ENCODE measurements around the gene CLIC5. TPM values are rescaled to one million over a fixed set of nuclear protein-coding genes. Genes with fewer than 3 reads are reported as not detected.

The CLIC5 gene
- total RNA-seq, 1 donor from 2014 or later = under 0.01 TPM

DNA sequence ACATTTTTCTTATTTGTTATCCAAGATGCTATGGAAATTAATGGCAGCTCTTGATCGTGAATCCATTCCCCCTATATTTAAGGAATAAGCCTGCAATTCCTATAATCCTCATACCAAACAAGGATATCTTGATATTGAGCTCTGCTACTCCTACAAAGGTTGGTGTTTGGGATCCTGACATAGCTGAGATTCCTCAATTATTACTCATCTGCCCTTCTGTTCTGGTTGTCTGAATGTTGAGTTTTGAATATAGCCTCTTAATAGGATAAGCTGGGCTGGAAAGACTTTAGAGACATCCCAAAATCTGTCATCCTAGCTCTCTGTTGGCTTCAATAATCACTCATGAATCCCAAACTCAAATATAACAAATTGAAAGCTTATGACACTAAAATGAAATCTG lies 49.9 kb downstream of the CLIC5 start:
- no peak for DNase-seq (ENCODE audit: low read depth in 2 of 2)

DNA sequence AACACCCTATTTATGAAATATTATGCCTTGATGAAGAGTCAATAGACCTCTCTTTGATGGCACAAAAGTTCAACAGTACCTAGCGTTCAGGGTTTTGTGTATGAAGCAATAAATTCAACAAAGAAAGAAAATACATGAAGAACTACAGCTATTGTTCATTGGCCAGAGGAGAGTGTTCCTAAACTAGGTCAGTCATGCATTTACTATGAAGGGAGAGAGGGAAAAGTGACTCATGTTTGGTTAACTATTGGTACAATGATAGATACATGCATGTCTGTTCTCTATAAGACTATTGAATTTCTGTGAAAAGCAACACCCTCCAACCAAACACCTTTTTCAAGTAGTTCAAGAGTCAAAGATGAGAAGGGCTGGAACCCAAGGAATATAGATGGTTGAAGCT lies 50.7 kb downstream of the CLIC5 start:
- DNase-seq (ENCODE audit: low read depth in 2 of 2) = no peak

DNA sequence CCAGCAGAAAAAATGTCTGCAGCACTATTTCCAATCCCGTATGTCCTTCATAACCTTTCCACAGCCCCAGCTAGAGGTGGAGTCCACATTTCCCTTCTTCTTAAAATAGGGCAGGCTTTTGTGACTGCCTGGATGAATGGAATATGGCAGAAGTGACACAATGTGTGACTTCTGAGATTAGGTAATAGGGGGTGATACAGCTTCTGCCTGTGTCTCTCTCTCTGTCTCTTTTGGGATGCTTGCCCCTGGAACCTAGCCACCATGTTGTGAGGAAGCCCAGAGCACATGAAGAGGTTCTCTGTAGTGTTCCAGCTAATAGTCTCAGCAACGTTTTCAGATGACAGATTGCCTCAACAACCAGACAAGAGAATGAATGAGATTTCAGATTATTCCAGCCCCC lies 51.4 kb downstream of the CLIC5 start:
- no peak for DNase-seq (ENCODE audit: low read depth in 2 of 2)

DNA sequence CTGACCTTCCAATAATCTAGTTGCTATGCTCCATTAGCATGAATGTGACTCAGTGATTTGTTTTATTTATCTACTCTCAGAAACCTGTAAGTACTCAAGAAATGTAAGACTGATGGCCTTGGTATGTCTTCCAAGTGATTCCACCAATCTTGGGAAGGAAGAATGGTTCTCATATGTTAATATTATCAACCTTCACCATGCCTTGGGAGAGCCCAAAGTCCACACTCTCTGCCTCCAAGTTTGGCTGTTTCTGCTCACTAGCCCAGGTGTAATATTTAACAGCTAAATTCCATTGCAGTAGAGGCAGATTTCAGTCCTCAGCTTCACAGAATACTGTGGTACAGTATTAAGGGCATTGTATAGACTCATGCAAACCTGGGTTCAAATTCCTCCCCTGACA lies 51.8 kb downstream of the CLIC5 start:
- no peak for DNase-seq (ENCODE audit: low read depth in 2 of 2)

DNA sequence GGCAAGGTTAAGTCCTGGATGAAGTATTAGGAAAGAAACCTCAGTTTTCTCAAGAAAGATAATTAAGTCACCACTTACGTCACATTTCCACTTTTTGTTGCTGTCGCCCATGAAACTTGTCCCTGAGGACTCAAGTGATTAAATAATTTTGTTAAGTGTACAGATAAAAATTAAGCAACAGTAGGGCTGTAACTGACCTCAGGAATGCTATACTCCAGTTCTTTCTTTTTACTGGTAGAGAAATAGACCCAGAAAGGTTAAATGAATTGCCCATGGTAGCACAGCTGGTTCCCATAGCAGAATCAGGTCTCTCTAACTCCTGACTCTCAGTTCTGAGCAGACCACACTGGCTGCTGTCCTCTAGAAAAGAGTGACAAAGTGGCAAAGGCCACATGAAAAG lies 54.5 kb downstream of the CLIC5 start:
- DNase-seq (ENCODE audit: low read depth in 2 of 2) = no peak

DNA sequence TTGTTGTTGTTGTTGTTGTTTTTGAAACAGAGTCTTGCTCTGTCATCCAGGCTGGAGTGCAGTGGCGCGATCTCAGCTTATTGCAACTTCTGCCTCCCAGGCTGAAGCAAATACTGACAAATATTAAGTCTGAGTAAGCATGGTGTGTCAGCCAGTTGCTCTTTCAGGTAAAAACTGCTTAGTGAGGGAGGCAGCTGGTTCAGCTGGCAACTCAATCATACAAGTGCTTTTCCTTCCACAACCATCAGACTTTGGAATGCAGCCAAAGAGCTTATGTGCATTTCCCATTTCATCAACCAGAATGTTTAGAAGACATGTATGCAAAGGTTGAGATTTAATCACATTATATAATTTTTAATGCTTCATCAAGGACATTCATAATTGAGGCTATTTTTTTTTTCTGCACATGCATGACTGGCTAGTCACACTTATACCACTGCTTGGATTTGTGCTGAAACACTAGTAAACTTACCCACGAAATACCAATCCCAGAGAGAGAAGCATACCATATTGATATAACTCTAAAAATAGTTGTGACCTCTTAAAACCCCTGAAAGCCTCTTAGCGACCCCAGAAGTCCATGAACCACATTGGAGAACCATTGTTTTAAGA lies 56.0 kb downstream of the CLIC5 start:
- peak in 1 of 2 donors; percentile 5 for DNase-seq (ENCODE audit: low read depth in 2 of 2)

DNA sequence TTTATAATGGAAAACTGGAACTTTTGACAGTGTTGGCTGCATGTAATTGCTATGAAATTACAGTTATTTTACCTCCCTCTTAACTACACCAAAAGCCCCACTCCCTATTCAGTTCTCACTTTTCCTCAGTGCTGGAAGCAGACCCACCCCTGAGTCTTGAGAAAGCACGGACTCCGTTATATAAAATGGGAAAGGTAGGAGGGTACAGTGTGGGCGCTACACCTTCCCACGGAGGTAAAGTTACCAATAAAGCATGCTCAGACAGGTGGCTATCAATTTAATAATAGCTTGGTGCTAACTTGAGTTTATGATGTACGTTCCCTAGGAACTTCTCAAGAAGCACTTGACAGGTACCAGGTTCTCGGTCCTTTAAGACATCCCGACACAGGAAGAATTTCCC lies 59.0 kb downstream of the CLIC5 start:
- DNase-seq (ENCODE audit: low read depth in 2 of 2) = no peak

DNA sequence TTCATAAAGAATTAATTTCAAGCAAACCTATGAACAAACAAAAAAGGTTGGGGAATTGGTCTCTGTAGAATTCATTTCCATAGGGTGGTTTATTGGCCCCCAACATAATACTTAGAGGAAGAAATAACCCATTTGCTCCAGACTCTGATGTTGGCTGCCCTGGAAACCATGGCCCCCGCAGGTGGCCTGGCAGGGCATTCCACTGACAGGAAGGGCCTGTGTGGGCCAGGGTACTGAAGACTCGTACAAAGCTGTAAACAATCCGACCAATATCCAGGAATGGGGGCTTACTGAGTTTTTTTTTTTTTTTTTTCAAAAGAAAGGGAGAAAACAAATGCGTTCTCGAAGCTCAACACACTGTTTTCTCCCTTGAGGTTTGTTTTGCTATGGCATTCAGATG lies 59.5 kb downstream of the CLIC5 start:
- no peak for DNase-seq (ENCODE audit: low read depth in 2 of 2)

DNA sequence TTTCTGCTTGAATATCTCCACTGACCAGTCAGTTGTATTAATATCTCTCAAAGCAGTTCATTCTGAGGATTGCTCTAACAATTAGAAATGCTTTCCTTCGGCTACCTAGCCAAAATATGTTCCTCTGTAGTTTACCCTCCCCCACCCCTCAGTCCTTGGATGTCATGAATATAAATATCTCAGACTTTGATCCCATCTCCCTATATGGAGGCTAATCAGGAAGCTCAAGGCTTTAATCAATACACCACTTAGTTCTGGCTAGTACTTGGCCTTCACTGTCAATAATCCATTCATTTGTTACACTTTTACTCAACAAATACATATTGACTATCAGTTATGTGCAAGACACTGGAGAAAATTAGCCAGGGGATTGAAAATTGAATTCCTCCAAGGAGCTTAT lies 60.1 kb downstream of the CLIC5 start:
- no peak for DNase-seq (ENCODE audit: low read depth in 2 of 2)

DNA sequence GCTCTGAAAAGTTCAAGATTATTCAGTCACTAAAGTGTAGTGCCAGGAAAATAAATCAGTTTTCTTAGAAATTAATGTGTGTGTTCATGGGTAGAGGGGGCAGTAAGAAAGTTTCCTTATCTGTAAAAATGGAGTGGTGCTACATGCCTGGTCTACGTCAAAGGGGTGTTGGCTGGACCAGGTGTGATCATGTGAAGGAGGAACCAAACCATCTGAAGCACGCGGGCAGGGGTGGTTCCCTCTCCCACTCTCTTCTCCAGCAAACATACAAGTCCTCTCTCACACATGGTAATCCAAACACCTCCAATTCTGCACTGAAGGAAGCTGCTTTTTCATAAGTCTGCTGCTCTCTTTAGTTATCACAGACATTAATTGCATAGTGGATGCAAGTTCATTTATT lies 63.1 kb downstream of the CLIC5 start:
- no peak for DNase-seq (ENCODE audit: low read depth in 2 of 2)

DNA sequence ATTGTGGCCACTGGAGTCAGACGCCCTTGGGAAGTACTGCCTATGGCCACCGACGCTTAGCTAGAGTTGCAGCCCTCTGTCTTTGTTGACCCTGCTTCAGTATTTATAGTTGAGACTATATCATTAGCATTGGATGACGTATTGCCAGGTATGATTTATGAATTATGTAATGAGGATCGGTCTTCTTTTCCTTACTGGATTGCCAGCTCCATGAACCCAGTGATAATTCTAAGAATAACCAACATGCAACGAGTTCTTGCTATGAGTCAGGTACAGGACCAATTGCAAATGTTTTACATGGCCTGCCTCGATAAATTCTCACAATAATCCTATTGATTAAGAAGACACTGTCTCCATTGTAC lies 63.5 kb downstream of the CLIC5 start:
- DNase-seq (ENCODE audit: low read depth in 2 of 2) = no peak

DNA sequence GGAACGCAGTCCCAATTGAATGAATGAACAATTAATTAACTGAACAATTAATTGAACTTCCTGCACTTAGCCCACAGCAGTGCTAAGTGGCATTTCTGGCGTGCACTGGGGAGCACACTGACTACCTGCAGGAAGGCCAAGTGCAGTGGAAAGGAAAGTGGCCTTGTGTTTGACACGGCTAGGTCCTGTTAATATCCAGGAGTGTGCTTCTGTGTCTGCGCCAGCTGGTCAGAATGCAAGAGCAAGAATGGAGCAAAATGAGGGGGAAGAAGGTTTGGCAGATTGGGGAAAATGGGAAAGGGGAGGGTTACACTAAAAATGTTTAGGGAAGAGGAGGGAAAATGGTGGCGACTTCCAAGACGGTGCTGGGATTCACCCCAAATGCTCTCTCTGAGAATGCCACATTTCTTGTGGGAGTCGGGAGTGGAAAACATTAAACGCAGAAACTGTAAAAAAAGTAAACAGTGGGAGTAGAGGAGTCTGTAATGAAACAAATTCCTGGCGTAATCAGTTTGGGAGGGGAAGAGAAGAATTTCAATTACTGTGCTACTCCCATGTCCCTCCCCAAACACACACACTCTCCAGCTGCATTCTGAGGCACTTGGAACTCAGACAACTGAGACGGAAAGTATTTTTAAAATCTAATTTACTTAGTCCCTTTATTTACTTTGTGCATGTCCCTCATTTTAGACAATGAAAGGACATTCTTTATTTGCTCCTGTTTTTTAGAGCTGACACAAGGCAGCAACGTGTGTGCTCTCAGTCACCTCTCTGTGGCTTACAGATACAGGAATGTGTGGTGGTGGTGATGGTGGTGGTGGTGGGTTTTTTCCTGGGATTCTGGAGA lies 64.1 kb downstream of the CLIC5 start:
- no peak for DNase-seq (ENCODE audit: low read depth in 2 of 2)

DNA sequence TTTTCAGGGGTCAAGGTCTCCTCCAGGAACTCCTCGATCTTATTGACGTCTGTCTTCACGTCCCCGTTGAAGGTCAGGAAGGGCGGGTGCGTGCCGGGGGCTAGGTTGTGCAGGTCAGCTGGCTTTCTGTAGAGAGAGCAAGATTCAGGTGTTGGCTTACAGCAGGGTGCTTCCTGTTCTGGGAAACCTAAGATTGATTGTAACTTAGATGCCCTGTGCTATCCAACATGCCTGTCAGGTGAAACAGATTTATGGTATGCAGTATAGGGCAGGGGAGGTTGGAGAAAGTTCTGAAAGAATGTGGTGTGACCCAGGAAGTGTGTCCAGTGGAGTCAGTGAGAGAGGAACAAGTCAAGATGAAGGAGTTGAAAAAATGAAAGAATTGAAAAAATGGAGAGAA lies 66.4 kb downstream of the CLIC5 start:
- DNase-seq (ENCODE audit: low read depth in 2 of 2) = no peak

DNA sequence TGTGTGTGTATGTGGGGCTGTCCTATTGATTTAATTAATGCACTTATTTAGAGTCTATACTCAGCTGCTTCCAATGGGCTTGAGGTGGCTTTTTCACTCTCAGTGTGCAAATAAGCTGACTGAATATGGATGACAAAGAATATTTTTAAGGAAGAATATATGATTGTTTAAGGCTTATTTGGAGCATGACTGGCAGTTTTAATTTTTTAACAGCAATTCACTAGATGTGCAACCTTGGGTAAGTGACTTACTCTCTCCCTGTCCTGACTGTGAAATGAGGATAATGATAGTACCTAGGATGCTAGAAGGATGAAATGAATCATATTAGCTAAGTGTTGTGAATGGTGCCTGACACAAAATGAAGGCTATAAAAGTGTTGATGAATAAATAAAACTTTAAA lies 67.9 kb downstream of the CLIC5 start:
- no peak for DNase-seq (ENCODE audit: low read depth in 2 of 2)

DNA sequence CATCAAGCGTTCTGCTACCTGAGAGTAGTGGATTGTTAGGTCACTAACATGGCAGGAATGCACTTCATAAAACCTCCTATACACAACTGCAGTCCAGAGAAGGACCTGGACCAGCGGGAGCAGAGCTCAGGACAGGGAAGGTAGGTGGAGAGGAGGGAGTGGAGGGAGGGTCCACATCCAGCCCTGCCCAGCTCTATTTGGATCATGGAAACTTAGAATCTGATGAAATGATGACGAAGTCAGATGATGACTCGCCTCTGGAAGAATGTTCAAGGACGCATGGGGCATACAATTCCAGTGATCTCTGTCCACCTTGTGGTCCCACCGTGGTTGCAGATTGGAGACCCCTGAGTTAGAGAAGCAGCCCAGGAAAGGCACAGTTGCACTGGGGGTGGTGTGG lies 68.8 kb downstream of the CLIC5 start:
- no peak for DNase-seq (ENCODE audit: low read depth in 2 of 2)

DNA sequence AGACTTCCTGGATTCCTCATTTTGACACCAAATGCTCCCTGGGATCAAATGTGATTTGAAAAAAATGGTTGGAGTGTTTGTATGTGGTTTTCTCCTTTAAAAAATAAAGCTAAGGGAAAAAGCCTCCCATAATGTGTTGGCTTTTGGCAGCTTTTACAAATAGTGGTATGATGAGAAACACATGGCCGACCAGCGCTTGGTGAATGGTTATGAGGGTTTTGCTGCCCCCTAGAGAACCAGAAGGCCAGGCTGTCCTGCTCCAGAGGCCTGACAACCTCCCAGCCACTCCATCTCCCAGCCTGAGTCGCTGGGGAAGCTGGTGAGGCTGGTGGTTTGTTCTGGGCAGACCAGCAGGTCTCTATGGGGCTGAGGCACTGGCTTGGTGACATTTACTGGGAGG lies 69.3 kb downstream of the CLIC5 start:
- DNase-seq (ENCODE audit: low read depth in 2 of 2) = no peak

DNA sequence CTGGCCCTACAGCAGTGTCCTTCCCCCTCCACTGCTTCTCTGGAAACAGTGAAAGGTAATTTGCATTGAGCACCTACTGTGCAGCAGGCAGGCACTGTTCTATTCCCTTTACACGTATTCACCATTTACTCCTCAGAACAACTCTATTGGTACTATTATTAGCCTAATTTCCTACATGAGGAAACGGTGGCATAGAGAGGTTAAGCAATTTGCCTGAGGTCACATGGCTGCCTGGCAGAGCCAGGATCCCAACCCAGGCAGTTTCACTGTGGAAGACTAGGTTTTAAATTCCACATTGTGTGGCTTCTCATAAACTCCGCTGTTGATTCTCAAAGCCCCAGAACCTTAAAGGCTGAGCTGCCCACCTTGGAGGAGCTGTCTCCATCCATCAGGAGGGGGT lies 72.7 kb downstream of the CLIC5 start:
- DNase-seq (ENCODE audit: low read depth in 2 of 2) = no peak

DNA sequence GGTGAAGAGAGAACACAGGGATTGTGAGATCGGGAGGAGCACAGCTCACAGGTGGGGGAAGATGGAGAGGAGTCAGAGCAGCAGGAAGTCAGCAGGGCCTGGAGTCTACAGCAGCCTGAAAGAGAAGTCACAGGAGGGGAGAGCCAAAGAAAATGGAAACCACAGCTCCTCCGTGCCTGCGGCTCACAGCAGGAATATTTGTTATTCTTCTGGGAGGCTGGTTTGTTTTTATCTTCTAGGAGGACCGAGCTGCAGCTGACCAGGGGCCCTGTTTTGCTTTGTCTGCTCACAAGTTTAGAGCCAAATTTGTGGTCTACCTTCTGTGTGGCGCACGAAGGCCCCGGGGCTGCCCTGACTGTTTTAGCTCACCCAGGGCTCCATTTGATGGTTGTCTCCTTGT lies 81.8 kb downstream of the CLIC5 start:
- DNase-seq (ENCODE audit: low read depth in 2 of 2) = no peak

DNA sequence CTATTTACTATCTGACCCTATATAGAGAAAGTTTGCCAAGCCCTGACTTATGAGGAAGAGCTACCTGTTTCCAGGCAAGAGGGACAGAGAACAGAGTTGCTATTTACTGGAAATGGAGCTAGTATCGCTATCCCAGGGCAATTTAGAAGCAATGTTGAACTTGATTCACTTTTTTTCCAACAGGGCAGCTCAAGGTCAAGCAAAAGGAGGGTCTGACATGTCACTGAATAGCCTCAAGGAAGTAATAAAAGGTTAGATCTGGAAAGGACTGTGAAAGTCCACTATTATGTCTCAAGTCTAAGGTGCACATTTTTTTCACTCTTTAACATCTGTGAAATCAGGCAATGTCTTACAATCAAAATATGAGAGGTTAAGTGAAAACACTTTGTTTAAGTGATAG lies 84.4 kb downstream of the CLIC5 start:
- DNase-seq (ENCODE audit: low read depth in 2 of 2) = no peak

DNA sequence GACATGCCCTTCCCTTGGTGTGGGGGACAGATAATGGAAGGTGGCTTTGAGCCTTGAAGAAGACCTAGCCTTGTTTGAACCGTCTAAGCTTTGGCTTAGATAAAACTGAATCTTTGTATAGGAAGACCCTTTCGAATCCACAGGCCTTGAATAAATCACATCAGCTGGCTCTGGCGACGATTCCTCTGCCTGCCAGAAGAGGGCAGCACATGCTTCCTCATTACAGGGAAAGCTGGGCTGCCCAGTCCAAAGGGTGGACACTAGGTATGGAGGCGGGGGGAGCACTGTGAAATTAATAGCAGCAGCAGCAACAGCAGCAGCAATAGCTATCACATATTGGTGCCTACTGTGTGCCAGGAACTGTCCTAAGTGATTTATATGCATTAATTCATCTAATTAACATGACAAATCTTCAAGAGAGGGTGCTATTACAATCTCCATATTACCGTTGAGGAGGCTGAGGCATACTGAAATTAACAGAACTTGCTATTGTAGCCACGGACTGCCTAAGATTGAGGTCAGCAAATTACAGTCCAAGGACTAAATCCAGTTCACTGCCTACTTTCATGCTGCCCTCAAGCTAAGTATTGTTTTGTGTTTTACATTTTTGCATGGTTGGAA lies 85.1 kb downstream of the CLIC5 start:
- peak; percentile 27 to 65 for DNase-seq (ENCODE audit: low read depth in 2 of 2)

DNA sequence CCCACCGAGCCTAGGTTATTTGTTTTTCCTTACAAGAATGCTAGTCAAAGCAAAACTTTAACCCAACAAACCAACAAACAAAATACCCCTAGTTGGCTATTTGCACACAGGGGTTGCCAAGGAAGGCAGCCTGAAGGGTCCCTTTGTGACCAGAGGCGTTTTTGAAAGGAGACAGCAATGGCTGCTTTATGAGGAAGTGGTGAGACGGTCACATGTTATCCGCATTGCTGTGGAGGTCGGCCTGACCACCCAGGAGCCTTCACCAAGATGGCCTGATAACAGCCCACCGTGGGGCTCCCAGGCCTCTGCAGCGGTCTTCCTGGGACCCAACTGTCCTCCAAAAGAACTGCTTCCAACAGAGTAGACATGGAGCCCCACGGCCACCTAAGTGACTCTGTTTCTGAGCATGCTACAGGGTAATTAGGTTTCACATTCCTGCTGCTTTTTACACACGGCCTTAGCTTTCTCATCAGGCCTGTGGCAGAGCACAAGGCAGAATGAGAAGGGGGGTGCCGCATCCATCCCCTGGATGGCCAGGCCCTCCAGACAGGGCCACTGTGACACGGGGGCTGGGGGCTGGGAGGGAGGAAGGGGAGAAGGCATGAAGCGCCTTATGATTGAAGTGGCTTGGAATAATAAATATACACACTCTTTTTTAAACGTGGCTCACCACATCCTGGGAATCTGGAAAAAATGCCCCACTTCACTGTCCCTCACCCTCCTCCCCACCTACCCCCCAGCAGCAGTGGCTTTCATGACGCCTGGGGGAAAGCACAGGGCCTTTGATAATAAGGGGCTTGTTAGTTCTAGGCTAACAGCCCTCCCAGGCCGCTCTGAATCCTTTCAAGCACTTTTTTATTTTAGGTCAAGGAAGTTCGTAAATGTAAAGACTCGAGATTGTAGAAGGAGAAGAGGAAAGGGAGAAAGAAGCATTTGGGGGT lies 86.0 kb downstream of the CLIC5 start:
- DNase-seq (ENCODE audit: low read depth in 2 of 2) = no peak

DNA sequence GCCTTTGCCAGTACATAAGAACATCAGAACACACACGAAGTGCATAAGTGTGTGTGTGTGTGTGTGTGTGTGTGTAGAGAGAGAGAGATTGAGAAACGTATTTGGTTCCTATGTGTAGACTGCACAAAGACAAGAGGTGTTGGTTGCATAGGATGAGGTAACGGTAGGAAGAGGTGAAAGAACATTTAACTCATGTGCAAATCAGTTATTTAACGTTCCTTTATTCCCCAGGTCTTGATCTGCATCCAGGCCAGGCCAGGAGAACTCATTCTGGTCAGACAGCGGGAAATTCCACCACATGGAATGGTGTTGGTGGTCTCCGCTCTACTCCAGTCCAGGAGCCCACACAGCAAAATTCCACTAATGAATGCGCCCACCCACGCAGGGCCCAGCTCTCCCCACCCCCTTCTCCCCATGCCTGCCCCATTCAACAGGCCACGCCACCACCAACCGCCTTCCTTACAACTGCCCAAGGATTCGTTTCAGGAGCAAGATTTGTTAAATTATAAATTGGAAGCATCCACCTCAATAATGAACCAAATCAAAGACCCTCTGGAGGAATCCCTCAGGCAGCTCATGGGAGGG lies 86.8 kb downstream of the CLIC5 start:
- no peak for DNase-seq (ENCODE audit: low read depth in 2 of 2)

All from dermis microvascular lymphatic vessel endothelial cell (primary cell).